SU-DHL-6 (cell line): Measurements from ENCODE around the gene DCAF15.

Experiments
- H2AFZ ChIP-seq: fragments of 200-600 bp; sonication (generic); 2 replicates; pipeline ENCODE4 v1.6.1; 2014; ENCODE audit warnings: low read depth, mild to moderate bottlenecking, moderate library complexity, mixed read lengths, antibody characterized with exemption, low read length; ENCODE audit not compliant: severe bottlenecking
- H3F3A ChIP-seq: fragments of 200-600 bp; shearing (Covaris generic); 2 replicates; pipeline ENCODE4 v1.6.0; 2016; ENCODE audit warnings: antibody characterized with exemption, mild to moderate bottlenecking; ENCODE audit not compliant: insufficient read depth
- H3K27ac ChIP-seq: fragments of 200-600 bp; sonication (generic); 2 replicates; pipeline ENCODE4 v1.5.1; 2016; ENCODE audit warnings: low read depth, mild to moderate bottlenecking, low read length, moderate library complexity, mixed read lengths
- H3K27me3 ChIP-seq: fragments of 200-600 bp; sonication (generic), shearing (Covaris generic); 2 replicates; pipeline ENCODE4 v1.6.0; 2014; ENCODE audit warnings: mild to moderate bottlenecking, low read length
- H3K36me3 ChIP-seq: fragments of 200-600 bp; sonication (generic); 2 replicates; pipeline ENCODE4 v1.6.1; 2014; ENCODE audit warnings: mild to moderate bottlenecking, low read length, mixed read lengths
- H3K4me2 ChIP-seq: fragments of 300-600, 200-600 bp; shearing (Covaris generic), sonication (generic); 2 replicates; pipeline ENCODE4 v1.6.0; 2014; ENCODE audit warnings: low read length, low read depth, mild to moderate bottlenecking; ENCODE audit not compliant: poor library complexity, severe bottlenecking
- H3K4me3 ChIP-seq: fragments of 200-600 bp; sonication (generic); 2 replicates; pipeline ENCODE4 v1.5.1; 2014; ENCODE audit warnings: antibody characterized with exemption, low read length, mild to moderate bottlenecking, mixed read lengths; ENCODE audit not compliant: insufficient read depth, poor library complexity, severe bottlenecking
- H3K79me2 ChIP-seq: fragments of 200-600 bp; sonication (generic); 2 replicates; pipeline ENCODE4 v1.6.1; 2014; ENCODE audit warnings: mild to moderate bottlenecking, low read length, moderate library complexity; ENCODE audit not compliant: insufficient read depth
- H3K9ac ChIP-seq: fragments of 200-600 bp; sonication (generic); 2 replicates; pipeline ENCODE4 v1.7.0; 2014; ENCODE audit warnings: mild to moderate bottlenecking, low read length
- H3K9me2 ChIP-seq: fragments of 200-600 bp; sonication (generic); replicated peaks from 2 replicates; pipeline ENCODE4 v1.6.1; 2014; ENCODE audit warnings: low read length; ENCODE audit not compliant: insufficient read depth
- H3K9me3 ChIP-seq: fragments of 200-600 bp; sonication (generic); 2 replicates; pipeline ENCODE4 v1.6.1; 2014; ENCODE audit warnings: low read length, mixed read lengths; ENCODE audit not compliant: insufficient read depth
- H4K20me1 ChIP-seq: fragments of 200-600 bp; sonication (generic); 2 replicates; pipeline ENCODE4 v1.6.1; 2014; ENCODE audit warnings: low read depth, mild to moderate bottlenecking, antibody characterized with exemption, low read length, moderate library complexity, mixed read lengths
- CTCF ChIP-seq: fragments of 200-600 bp; sonication (generic); IDR thresholded peaks from one replicate; pipeline ENCODE4 v1.5.1; 2017; ENCODE audit warnings: antibody characterized with exemption, mild to moderate bottlenecking, low read length, moderate library complexity; ENCODE audit not compliant: insufficient read depth, poor library complexity, severe bottlenecking
- EZH2phosphoT487 ChIP-seq: fragments of 200-600 bp; sonication (generic), shearing (Covaris generic); conservative IDR thresholded peaks from 2 replicates; pipeline ENCODE4 v1.6.1; 2018; ENCODE audit warnings: mild to moderate bottlenecking, antibody characterized with exemption, low read length, moderate library complexity, mixed read lengths

The DCAF15 gene

GRCh38 chr19:13958043-13958442, 5.7 kb downstream of the DCAF15 start:
- Histone ChIP-seq H3F3A (no peaks in the 10 kb centered on the region), H4K20me1 (no peaks in the 10 kb centered on the region; the same call in 1 of the 2 replicates), H3K27ac (no peak overlapping the region), H3K9me3 (no peaks in the 10 kb centered on the region), H3K9me2 (no peaks in the 10 kb centered on the region), H3K4me2 (no peak overlapping the region), H3K36me3 (peaks cover 4% of the 10 kb centered on the region; the same call in 1 of the 2 replicates), H3K9ac (no peak overlapping the region), H3K4me3 (no peak overlapping the region), H3K79me2 (peaks cover 13% of the 10 kb centered on the region), H3K27me3 (no peaks in the 10 kb centered on the region), H2AFZ (no peak overlapping the region)
- TF ChIP-seq CTCF (no peak), EZH2phosphoT487 (no peak)

DNA sequence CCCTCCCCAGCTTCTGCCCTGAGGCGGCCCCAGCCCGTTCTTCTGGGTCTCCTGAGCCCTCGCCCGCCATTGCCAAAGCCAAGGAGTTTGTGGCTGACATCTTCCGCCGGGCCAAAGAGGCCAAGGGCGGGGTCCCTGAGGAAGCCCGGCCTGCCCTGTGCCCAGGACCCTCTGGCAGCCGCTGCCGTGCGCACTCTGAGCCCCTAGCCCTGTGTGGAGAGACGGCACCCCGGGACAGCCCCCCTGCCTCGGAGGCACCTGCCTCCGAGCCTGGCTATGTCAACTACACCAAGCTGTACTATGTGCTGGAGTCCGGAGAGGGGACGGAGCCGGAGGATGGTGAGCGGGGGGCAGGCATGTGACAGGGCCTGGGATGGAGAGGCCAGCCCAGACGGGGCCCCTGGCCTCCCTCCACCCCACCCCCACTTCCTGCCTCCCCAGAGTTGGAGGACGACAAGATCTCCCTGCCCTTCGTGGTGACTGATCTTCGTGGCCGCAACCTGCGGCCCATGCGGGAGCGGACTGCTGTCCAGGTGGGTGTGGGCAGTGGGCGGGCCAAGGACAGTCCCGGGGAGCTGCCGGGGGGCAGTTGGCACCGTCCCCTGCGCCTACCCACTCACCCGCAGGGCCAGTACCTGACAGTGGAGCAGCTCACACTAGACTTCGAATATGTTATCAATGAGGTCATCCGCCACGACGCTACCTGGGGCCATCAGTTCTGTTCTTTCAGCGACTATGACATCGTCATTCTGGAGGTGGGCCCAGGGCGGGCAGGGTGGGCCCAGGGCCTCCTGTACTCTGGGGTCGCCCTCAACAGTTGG, 7.0 kb downstream of the DCAF15 start:
- Histone ChIP-seq H3K9ac (no peak overlapping the region), H3K79me2 (0 out of 2 replicates have a peak, but pooled peaks cover under 1% of the 10 kb centered on the region), H3K9me2 (no peaks in the 10 kb centered on the region), H3K4me2 (no peak overlapping the region), H3K36me3 (peaks cover 4% of the 10 kb centered on the region; the same call in 1 of the 2 replicates), H2AFZ (no peak overlapping the region), H3K27ac (no peak overlapping the region), H3K4me3 (no peak overlapping the region), H3K9me3 (no peaks in the 10 kb centered on the region), H3F3A (peaks cover 4% of the 10 kb centered on the region; the same call in 1 of the 2 replicates), H4K20me1 (no peaks in the 10 kb centered on the region), H3K27me3 (no peaks in the 10 kb centered on the region)
- TF ChIP-seq CTCF (no peak), EZH2phosphoT487 (no peak)

GRCh38 chr19:13959962-13960862, 7.9 kb downstream of the DCAF15 start:
- no peak for TF ChIP-seq CTCF
- TF ChIP-seq EZH2phosphoT487: no peak
- Histone ChIP-seq H3F3A (peaks cover 4% of the 10 kb centered on the region; the same call in 1 of the 2 replicates), H3K9ac (no peak overlapping the region), H4K20me1 (no peaks in the 10 kb centered on the region), H3K4me2 (no peak overlapping the region), H3K79me2 (no peaks in the 10 kb centered on the region), H3K27me3 (no peaks in the 10 kb centered on the region), H2AFZ (no peak overlapping the region), H3K36me3 (peaks cover 4% of the 10 kb centered on the region; the same call in 1 of the 2 replicates), H3K9me2 (no peaks in the 10 kb centered on the region), H3K4me3 (no peak overlapping the region), H3K27ac (no peak overlapping the region), H3K9me3 (no peaks in the 10 kb centered on the region)
